ENCODE results near the gene NRXN3. TPM values are rescaled to one million over a fixed set of nuclear protein-coding genes. Genes with fewer than 3 reads are reported as not detected.

The NRXN3 gene
- polyA plus RNA-seq, 1 donor from 2014 or later, result 110 TPM

- Histone ChIP-seq H3K4me2 (ENCODE audit: low read length) (no peak overlapping the region), H3K4me3 (ENCODE audit: low read length) (no peak overlapping the region), H2AFZ (ENCODE audit: low read depth, low read length) (no peak overlapping the region), H3K79me2 (replicated peaks; ENCODE audit: insufficient read depth, low read length) (no peaks in the 10 kb centered on the region), H3K9me2 (ENCODE audit: insufficient read depth, low read length) (no peaks in the 10 kb centered on the region), H3K9me3 (ENCODE audit: low read length) (no peaks in the 10 kb centered on the region), H3K36me3 (ENCODE audit: insufficient read depth, low read length) (no peaks in the 10 kb centered on the region), H3K27ac (ENCODE audit: low read length) (no peak overlapping the region), H3K27me3 (ENCODE audit: insufficient read depth, low read depth, low read length) (no peaks in the 10 kb centered on the region), H3K9ac (ENCODE audit: low read length) (no peak overlapping the region), H4K20me1 (ENCODE audit: insufficient read depth) (no peaks in the 10 kb centered on the region), H3F3A (ENCODE audit: insufficient read depth, low read length, poor library complexity, severe bottlenecking) (no peaks in the 10 kb centered on the region)
- TF ChIP-seq SMC3 (conservative IDR thresholded peaks at IDR 0.05; ENCODE audit: poor library complexity), result no peak
- no peak for TF ChIP-seq TAF1 (IDR thresholded peaks at IDR 0.05; ENCODE audit: low read depth)
- TF ChIP-seq EZH2 (IDR thresholded peaks at IDR 0.05; ENCODE audit: borderline replicate concordance, insufficient read depth, low read length, poor library complexity, severe bottlenecking), result no peak
- no peak for TF ChIP-seq RAD21 (conservative IDR thresholded peaks at IDR 0.05)
- TF ChIP-seq REST (IDR thresholded peaks at IDR 0.05; ENCODE audit: borderline replicate concordance), result no peak
- TF ChIP-seq POLR2AphosphoS5 (IDR thresholded peaks at IDR 0.05), result no peak
- no peak for TF ChIP-seq EP300 (conservative IDR thresholded peaks at IDR 0.05; ENCODE audit: poor library complexity, severe bottlenecking)
- TF ChIP-seq, protein P1, sequence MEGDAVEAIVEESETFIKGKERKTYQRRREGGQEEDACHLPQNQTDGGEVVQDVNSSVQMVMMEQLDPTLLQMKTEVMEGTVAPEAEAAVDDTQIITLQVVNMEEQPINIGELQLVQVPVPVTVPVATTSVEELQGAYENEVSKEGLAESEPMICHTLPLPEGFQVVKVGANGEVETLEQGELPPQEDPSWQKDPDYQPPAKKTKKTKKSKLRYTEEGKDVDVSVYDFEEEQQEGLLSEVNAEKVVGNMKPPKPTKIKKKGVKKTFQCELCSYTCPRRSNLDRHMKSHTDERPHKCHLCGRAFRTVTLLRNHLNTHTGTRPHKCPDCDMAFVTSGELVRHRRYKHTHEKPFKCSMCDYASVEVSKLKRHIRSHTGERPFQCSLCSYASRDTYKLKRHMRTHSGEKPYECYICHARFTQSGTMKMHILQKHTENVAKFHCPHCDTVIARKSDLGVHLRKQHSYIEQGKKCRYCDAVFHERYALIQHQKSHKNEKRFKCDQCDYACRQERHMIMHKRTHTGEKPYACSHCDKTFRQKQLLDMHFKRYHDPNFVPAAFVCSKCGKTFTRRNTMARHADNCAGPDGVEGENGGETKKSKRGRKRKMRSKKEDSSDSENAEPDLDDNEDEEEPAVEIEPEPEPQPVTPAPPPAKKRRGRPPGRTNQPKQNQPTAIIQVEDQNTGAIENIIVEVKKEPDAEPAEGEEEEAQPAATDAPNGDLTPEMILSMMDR (IDR thresholded peaks at IDR 0.05; ENCODE audit: poor library complexity, severe bottlenecking), result no peak
- TF ChIP-seq MXI1 (conservative IDR thresholded peaks at IDR 0.05; ENCODE audit: poor library complexity, severe bottlenecking), result no peak
Observed at GRCh38 chr14:78737116-78737515, 566.9 kb downstream of the NRXN3 start.

DNA sequence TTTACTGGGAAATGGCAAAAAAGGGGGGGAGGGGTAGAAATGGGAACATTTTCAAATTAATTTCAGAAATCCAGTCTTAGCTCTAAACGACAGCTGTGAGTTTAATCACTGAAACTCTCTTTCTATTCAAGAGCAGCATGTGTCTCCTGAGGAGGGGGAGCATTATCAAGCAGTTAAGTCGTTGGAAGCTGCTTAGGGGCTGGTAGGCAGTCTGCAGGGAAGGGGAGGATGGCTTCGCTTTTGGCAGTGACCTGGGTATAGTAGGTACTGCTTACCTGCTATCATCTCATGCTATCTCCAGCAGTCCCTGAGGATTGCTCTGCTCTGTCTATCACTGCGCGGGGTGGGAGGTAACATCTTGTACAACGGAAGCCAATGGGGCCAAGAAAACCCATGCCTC lies 567.4 kb downstream of the NRXN3 start:
- Histone ChIP-seq H3K9me3 (ENCODE audit: low read length) (no peaks in the 10 kb centered on the region), H3K27ac (ENCODE audit: low read length) (no peak overlapping the region), H3K79me2 (replicated peaks; ENCODE audit: insufficient read depth, low read length) (no peaks in the 10 kb centered on the region), H4K20me1 (ENCODE audit: insufficient read depth) (no peaks in the 10 kb centered on the region), H3K9ac (ENCODE audit: low read length) (no peak overlapping the region), H3K9me2 (ENCODE audit: insufficient read depth, low read length) (no peaks in the 10 kb centered on the region), H3K27me3 (ENCODE audit: insufficient read depth, low read depth, low read length) (no peaks in the 10 kb centered on the region), H3F3A (ENCODE audit: insufficient read depth, low read length, poor library complexity, severe bottlenecking) (no peaks in the 10 kb centered on the region), H3K4me2 (ENCODE audit: low read length) (no peak overlapping the region), H3K4me3 (ENCODE audit: low read length) (no peak overlapping the region), H2AFZ (ENCODE audit: low read depth, low read length) (no peak overlapping the region), H3K36me3 (ENCODE audit: insufficient read depth, low read length) (no peaks in the 10 kb centered on the region)
- TF ChIP-seq SMC3 (conservative IDR thresholded peaks at IDR 0.05; ENCODE audit: poor library complexity), result no peak
- no peak for TF ChIP-seq MXI1 (conservative IDR thresholded peaks at IDR 0.05; ENCODE audit: poor library complexity, severe bottlenecking)
- TF ChIP-seq TAF1 (IDR thresholded peaks at IDR 0.05; ENCODE audit: low read depth), result no peak
- TF ChIP-seq POLR2AphosphoS5 (IDR thresholded peaks at IDR 0.05), result no peak
- TF ChIP-seq REST (IDR thresholded peaks at IDR 0.05; ENCODE audit: borderline replicate concordance), result no peak
- TF ChIP-seq EP300 (conservative IDR thresholded peaks at IDR 0.05; ENCODE audit: poor library complexity, severe bottlenecking), result no peak
- TF ChIP-seq, protein P1 (IDR thresholded peaks at IDR 0.05; ENCODE audit: poor library complexity, severe bottlenecking), result no peak
- TF ChIP-seq EZH2 (IDR thresholded peaks at IDR 0.05; ENCODE audit: borderline replicate concordance, insufficient read depth, low read length, poor library complexity, severe bottlenecking), result no peak
- TF ChIP-seq RAD21 (conservative IDR thresholded peaks at IDR 0.05), result no peak
